ENCODE measurements around the gene SNRPD3. TPM values are rescaled to one million over a fixed set of nuclear protein-coding genes. Genes with fewer than 3 reads are reported as not detected.
"Not testable (repeated sequence)": the region's sequence is repeated elsewhere in the genome, so short reads cannot be mapped to it uniquely, and the experiment has no call there.

SNRPD3 gene
- polyA plus RNA-seq, 1 of the 3 experiments (the other 2 are of a cell fraction): 177 TPM

GRCh38 chr22:24621244-24621643 is 65.4 kb downstream of the SNRPD3 start:
- CTCF ChIA-PET; H3K4me3 ChIP-seq (ENCODE audit: low read depth in 2 of 2, low read length in 1 of 2); H3K9me3 ChIP-seq; POLR2A ChIA-PET; H3K36me3 ChIP-seq (replicated peaks in 1 of 2; ENCODE audit: control insufficient read depth in 1 of 2, insufficient read depth in 2 of 2, low read length in 1 of 2); H2AFZ ChIP-seq (ENCODE audit: low read depth); DNase-seq; H3K9ac ChIP-seq; H3K79me2 ChIP-seq (ENCODE audit: insufficient read depth); H3K9me2 ChIP-seq; H4K20me1 ChIP-seq (ENCODE audit: insufficient read depth); H3K4me2 ChIP-seq; H3K27ac ChIP-seq (ENCODE audit: low read depth in 2 of 2, low read length in 1 of 2); H3F3A ChIP-seq (replicated peaks; ENCODE audit: insufficient read depth); H3K4me1 ChIP-seq (ENCODE audit: control insufficient read depth in 1 of 2, insufficient read depth in 2 of 2, low read depth in 1 of 2, low read length in 1 of 2); H3K27me3 ChIP-seq (ENCODE audit: insufficient read depth): not testable (repeated sequence)
- WGBS (ENCODE audit: low lambda C conversion rate): 77% methylated on average over 4 of the region's 5 CpGs

DNA sequence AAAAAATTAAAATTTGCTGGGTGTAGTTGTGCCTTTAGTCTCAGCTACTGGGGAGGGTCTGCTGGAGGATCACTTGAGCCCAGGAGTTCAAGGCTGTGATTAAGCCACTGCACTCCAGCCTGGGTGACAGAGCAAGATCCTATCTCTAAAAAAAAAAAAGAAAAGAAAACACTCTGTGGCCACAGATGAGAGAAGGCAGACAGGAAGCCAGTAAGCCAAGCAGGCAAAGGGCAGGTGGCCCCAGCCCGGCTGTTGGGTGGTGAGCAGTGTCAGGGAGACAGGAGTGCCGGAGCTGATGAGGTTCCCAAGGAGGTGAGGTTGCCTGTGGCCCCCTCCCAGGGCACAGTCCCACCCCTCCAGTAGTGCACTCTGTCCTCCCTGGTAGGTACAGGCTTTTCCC is 66.8 kb downstream of the SNRPD3 start:
- H3K36me3 ChIP-seq (replicated peaks in 1 of 2; ENCODE audit: control insufficient read depth in 1 of 2, insufficient read depth in 2 of 2, low read length in 1 of 2); H3K9me2 ChIP-seq; H3F3A ChIP-seq (replicated peaks; ENCODE audit: insufficient read depth); H3K4me1 ChIP-seq (ENCODE audit: control insufficient read depth in 1 of 2, insufficient read depth in 2 of 2, low read depth in 1 of 2, low read length in 1 of 2); H3K27me3 ChIP-seq (ENCODE audit: insufficient read depth); H3K9me3 ChIP-seq; H3K4me2 ChIP-seq; POLR2A ChIA-PET; H3K27ac ChIP-seq (ENCODE audit: low read depth in 2 of 2, low read length in 1 of 2); H2AFZ ChIP-seq (ENCODE audit: low read depth); H3K9ac ChIP-seq; H4K20me1 ChIP-seq (ENCODE audit: insufficient read depth); CTCF ChIA-PET; H3K79me2 ChIP-seq (ENCODE audit: insufficient read depth); H3K4me3 ChIP-seq (ENCODE audit: low read depth in 2 of 2, low read length in 1 of 2): not testable (repeated sequence)
- WGBS (ENCODE audit: low lambda C conversion rate): 29% methylated on average over 2 of the region's 2 CpGs
- peak; percentile 63 for DNase-seq
- peak; percentile 56 for TF ChIP-seq GATA2 (CRISPR knock-in tag; IDR thresholded peaks at IDR 0.05)

Other genes with a start within 250 kb of the SNRPD3 start
- gene ADORA2A, start 128.4 kb upstream of the SNRPD3 start, polyA plus RNA-seq (2012; rRNA removed): 9.3 and 12.0 TPM in 2 replicates
- 0.30 and 0.49 TPM in 2 replicates for gene UPB1, start 60.7 kb upstream of the SNRPD3 start, polyA plus RNA-seq (2012; rRNA removed)
- gene GUCD1, start 861 bp upstream of the SNRPD3 start, polyA plus RNA-seq (2012; rRNA removed): 71.0 and 80.7 TPM in 2 replicates
- gene LRRC75B, start 37.1 kb downstream of the SNRPD3 start, polyA plus RNA-seq (2012; rRNA removed): 11.0 and 12.3 TPM in 2 replicates
- 1.6 and 1.8 TPM in 2 replicates for gene GGT1, start 47.2 kb downstream of the SNRPD3 start, polyA plus RNA-seq (2012; rRNA removed)
- not detected in 2 replicates for gene PIWIL3, start 218.7 kb downstream of the SNRPD3 start, polyA plus RNA-seq (2012; rRNA removed)